HG02678 (cell line): ENCODE data around the gene LRRC4B.
"Not testable (repeated sequence)": the region's sequence is repeated elsewhere in the genome, so short reads cannot be mapped to it uniquely, and the experiment has no call there.

Experiments used
- ATAC-seq: cut with Tn5 transposase; IDR thresholded peaks from one replicate; pipeline ENCODE4 v1.9.1; 2021; ENCODE audit warnings: mild to moderate bottlenecking, moderate library complexity; ENCODE audit not compliant: unreplicated experiment

The LRRC4B gene

GRCh38 chr19:50531171-50531612 is 37.0 kb downstream of the LRRC4B start:
- no peak for ATAC-seq

DNA sequence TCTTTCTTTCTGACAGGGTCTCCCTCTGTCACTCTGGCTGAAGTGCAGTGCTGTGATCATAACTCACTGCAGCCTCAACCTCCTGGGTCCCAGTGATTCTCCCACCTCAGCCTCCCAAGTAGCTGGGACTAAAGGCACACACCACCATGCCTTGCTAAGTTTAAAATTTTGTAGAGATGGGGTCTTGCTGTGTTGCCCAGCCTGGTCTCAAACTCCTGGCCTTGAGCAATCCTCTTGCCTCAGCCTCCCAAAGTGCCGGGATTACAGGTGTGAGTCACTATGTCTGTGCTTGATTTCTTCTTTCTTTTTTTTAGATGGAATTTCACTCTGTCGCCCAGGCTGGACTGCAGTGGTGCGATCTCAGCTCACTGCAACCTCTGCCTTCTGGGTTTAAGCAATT is 40.2 kb downstream of the LRRC4B start:
- not testable (repeated sequence) for ATAC-seq

GRCh38 chr19:50522881-50523280 is 45.4 kb downstream of the LRRC4B start:
- no peak for ATAC-seq

- ATAC-seq, result no peak
Measured at GRCh38 chr19:50520822-50521465, 47.3 kb downstream of the LRRC4B start.

- ATAC-seq, result no peak
Measured at GRCh38 chr19:50519006-50519575, 49.1 kb downstream of the LRRC4B start.

DNA sequence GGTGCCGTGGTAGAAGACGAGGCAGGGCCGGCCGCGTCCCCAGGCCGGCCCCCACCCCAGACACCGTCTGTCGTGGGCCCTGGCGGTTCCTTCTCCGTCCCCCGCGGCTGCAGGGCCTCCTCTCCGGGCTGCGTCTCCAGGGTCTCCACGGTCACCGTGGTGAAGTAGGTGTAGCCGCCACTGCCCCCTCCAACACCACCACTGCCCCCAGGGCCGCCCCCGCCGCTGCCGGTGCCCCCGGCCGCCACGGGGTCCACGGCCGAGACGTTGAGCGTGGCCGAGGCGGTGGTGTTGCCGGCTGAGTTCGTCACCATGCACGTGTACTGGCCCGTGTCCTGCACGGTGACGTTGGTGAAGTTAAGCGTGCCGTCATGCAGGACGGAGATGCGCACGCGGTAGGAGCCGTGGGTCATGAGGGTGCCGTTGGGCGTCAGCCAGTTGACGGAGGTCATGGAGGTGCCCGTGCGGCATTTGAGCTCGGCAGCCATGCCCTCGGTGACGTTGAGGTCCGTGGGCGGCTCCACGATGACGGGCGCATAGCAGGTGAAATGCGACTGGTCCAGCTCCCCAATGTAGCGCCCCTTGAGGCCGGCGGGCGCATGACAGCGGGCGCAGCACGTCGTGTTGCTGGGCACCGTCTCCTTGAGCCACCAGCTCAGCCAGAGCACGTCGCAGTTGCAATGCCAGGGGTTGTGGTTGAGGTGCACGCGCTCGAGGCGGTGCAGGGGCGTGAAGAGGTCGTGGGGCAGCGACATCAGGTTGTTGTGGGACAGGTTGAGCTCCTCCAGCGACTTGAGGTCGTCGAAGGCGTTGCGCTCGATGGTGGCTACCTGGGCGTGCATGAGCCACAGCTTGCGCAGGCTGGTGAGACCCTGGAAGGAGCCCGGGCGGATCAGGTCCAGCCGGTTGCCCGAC is 49.9 kb downstream of the LRRC4B start:
- ATAC-seq, result no peak

DNA sequence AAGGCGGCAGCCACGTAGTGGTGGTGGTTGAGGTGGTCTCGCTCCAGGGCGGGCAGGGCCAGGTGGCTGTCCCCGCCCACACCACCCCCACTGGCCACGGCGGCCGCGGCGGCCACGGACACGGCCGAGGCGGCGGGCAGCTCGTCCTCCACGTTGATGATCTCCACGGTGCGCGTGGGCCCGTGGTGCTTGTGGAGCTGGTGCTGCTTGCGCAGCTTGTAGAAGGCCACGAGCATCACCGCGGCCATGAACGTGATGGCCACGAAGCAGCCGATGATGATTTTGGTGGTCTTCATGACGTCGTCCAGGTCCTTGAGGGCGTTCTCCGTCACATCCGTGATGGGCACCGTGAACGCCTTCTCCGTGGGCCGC is 50.5 kb downstream of the LRRC4B start:
- no peak for ATAC-seq

GRCh38 chr19:50516964-50517703 is 51.1 kb downstream of the LRRC4B start:
- no peak for ATAC-seq

DNA sequence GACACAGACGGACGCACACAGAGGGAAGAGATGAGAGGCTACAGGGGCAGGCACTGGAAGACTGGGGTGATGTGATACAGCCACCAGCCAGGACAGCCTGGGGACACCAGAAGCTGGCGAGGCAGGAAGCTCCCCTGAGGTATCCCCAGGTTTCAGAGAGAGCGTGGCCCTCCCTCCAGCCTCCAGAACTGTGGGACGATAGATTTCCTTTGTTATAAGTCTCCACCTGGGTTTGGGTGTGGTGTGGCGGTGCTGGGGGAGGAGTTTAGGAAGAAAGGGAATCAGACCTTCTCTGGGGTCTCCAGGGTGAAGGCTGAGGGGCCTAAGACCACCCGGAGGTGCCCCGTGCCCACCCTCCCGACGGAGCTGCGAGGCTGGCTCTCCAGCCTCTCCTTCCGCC is 51.8 kb downstream of the LRRC4B start:
- ATAC-seq, result no peak

- no peak for ATAC-seq
Measured at GRCh38 chr19:50515168-50515561, 53.1 kb downstream of the LRRC4B start.

DNA sequence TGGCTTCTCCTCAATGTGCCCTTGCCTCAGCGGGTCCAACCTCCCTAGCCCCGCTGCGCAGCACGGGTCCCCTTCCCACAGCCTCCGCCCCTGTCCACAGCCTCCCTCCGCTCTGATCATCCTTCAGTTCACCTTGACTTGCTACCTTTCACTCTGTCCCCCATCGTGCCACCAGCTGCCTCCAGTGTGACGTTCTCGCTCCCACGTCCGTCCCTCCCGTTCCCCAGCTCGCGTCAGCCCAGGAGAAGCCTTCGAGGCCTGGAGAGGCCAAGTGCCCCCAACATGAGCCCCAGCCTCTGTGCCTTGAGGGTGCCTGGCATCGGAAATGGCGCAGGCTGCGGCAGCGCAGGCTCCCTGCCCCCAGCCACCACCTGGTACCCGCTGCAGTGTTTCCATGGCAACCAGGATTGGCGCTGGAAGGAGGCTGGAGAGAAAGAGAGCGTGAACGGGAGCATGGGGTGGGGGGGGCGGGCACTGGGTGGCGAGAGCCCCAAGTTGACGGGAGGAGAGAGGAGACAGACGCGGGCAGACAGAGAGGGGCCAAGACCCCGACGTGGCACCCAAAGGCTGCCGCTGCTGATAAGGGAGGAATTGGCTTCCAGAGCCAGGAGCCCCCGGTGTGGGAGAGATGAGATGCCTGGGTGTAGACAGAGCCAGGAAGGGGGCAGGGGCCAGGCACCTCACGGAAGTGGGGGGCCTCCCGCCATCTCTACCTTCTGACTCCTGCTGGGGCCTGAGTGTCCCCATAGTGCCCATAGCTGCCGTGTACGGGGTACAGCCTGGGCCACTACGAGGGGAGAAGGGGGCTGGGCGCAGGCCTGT is 53.7 kb downstream of the LRRC4B start:
- ATAC-seq, result no peak

- ATAC-seq, result no peak
Measured at GRCh38 chr19:50513746-50514345, 54.4 kb downstream of the LRRC4B start, which contains the start of gene ASPDH. TSS of gene ASPDH (minus strand) at chr19:50513913. CDS start at chr19:50513823, 90 bp downstream.

DNA sequence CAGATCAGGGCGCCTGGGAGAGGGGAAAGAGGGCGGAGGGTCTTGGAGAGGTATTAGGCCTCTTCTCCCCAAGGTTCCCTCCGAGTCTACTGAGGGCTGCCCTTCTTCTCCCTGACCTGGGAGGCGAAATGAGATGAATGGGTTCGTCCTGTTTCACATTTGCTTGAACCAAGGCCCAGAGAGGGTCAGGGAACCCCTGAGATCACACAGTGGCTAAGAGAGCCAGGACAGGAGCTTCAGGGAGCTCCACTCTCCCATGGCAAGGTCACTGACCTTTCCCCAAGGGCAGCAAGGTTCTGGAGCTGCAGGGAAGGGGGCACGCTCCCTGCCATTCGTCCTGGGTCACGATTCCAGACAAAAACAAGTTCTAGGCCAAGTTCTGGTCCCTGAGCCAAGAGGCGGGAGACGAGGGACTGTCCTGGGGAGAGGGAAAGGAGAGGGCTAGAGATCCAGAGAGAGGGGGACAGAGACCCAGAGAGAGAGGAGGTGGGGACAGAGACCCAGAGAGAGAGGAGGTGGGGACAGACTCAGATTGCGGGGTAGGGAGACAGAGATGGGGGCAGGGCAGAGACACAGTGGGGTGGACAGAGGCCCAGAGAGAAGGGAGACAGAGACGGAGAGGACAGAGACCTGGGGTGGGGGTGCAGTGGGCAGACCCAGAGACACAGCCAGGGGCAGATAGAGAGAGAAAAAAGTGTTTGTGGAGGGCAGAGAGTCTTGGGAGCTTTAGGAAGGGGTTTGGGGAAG is 55.1 kb downstream of the LRRC4B start:
- no peak for ATAC-seq

GRCh38 chr19:50512112-50512998 is 55.9 kb downstream of the LRRC4B start:
- no peak for ATAC-seq

DNA sequence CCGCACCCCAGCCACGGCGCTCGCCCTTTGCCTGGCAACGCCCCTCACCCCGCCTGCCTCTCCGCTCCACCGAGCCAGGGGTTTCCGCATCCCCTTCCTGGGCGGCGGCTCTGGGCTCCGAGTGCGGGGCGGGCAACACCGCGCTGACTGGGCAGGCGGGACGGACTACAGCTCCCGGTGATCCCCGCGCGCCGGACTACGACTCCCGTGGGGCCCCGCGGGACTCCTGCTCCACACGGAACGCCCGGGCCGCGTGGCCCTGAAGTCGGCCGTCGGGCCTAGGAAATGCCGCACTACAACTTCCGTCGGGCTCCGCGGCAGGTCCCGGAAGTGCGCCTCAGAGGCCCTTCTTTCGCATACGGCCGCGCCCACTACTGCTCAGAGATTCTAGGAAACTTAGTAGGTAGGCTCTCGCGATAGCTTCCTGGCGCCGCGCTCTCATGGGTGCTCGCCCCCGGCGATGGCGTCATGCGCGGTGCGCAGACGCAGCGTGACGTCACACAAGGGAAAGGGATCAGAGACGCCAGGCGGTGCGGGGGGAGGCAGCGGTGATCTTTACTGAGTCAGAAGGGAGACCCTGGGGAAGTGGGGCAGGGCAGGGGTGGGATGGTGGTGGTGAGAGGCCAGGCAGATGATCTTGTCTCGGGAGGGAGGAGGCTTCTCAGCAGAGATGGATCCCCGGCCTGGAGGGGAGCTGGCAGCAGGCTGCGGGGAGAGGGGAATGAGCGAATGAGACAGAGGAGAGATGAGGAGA is 57.0 kb downstream of the LRRC4B start, which contains the start of gene JOSD2:
JOSD2 (minus strand) TSS at position 123 of the 754 bp plus-strand sequence. CDS start 760 bp downstream, outside the sequence.
- peak; percentile 88 for ATAC-seq

DNA sequence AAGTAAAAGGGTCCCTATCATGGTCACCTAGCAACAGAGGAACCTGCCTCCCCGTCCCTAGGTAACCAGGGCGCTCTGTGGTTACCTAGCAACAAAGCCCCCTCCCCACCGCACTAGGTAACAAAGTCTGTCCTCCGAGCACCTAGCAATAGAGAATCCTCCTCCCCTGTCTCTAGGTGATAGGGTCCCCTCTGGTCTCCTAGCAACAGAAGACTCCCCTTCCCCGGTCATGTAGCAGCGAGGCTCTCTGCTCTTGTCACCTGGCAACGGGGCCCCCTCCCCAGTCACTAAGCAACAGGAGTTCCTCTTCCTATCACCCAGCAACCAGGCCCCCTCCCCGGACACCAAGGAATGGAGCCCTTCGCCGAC is 57.6 kb downstream of the LRRC4B start:
- no peak for ATAC-seq

GRCh38 chr19:50510121-50510670 is 58.0 kb downstream of the LRRC4B start:
- no peak for ATAC-seq
